Naive thymus-derived CD8-positive, alpha-beta T cell (primary cell): Measurements from ENCODE around the gene PYROXD2. TPM values are rescaled to one million over a fixed set of nuclear protein-coding genes. Genes with fewer than 3 reads are reported as not detected.
"Not testable (repeated sequence)": the region's sequence is repeated elsewhere in the genome, so short reads cannot be mapped to it uniquely, and the experiment has no call there.

Source experiments
- ATAC-seq, 2 donors: fragments of 150-1000 bp; cut with Tn5 transposase in 1 of 2; sonication (Bioruptor Pico), chemical (Tn5 transposase) in 1 of 2; 1 replicate in 1 of 2; 2 replicates in 1 of 2; pipeline ENCODE4 v1.10.0; 2021; ENCODE audit warnings: mild to moderate bottlenecking in 2 of 2, moderate library complexity in 2 of 2
- POLR2A ChIA-PET: fragments of 350-600 bp; sonication (Branson Sonifier 250); formaldehyde crosslinking; loops from one replicate; lab custom pipeline; 2021; ENCODE audit warnings: antibody characterized with exemption; lab: Charles Lee
- DNase-seq, 10 donors: peaks; one replicate each; pipeline versions ENCODE4 v3.0.0 to v3.0.0-alpha.2; 2020 to 2022
- H3K27ac Mint-ChIP-seq, 10 donors: one replicate each; pipeline ENCODE4 v1.8.0; 2020 to 2022; ENCODE audit warnings: mild to moderate bottlenecking in 10 of 10, mixed read lengths in 10 of 10, moderate library complexity in 4 of 10, inconsistent platforms in 1 of 10
- H3K27me3 Mint-ChIP-seq, 5 donors: one replicate each; pipeline ENCODE4 v1.8.0; 2021 to 2022; ENCODE audit warnings: mixed read lengths in 5 of 5
- H3K36me3 Mint-ChIP-seq, 3 donors: one replicate each; pipeline ENCODE4 v1.8.0; 2020 to 2022; ENCODE audit warnings: mixed read lengths in 3 of 3, mild to moderate bottlenecking in 2 of 3, inconsistent platforms in 1 of 3
- H3K4me1 Mint-ChIP-seq, 4 donors: one replicate each; pipeline ENCODE4 v1.8.0; 2021 to 2022; ENCODE audit warnings: mixed read lengths in 4 of 4
- H3K4me3 Mint-ChIP-seq, 10 donors: one replicate each; pipeline ENCODE4 v1.8.0; 2020 to 2022; ENCODE audit warnings: mild to moderate bottlenecking in 10 of 10, mixed read lengths in 10 of 10, moderate library complexity in 6 of 10, inconsistent platforms in 1 of 10
- H3K9me3 Mint-ChIP-seq, 9 donors: one replicate each; pipeline ENCODE4 v1.8.0; 2020 to 2022; ENCODE audit warnings: mixed read lengths in 9 of 9, mild to moderate bottlenecking in 3 of 9, inconsistent platforms in 1 of 9, moderate library complexity in 1 of 9
- polyA plus RNA-seq, 3 donors: library from polyadenylated mRNA; unstranded; fragments of 300-500 nt; fragmentation: Illumina TruSeq; gene quantifications; one replicate each; pipeline ENCODE4 v1.2.3, GENCODE V29; 2021
- total RNA-seq, 8 experiments: library from RNA in 2 of 8; stranded (reverse) in 2 of 8; gene quantifications; one replicate each; pipeline ENCODE4 v1.2.3 and lab custom pipeline; 2021 to 2026

Gene PYROXD2
- total and polyA plus RNA-seq, 5 experiments from 2014 or later = 3.8 to 20.3 (median 5.7) TPM

DNA sequence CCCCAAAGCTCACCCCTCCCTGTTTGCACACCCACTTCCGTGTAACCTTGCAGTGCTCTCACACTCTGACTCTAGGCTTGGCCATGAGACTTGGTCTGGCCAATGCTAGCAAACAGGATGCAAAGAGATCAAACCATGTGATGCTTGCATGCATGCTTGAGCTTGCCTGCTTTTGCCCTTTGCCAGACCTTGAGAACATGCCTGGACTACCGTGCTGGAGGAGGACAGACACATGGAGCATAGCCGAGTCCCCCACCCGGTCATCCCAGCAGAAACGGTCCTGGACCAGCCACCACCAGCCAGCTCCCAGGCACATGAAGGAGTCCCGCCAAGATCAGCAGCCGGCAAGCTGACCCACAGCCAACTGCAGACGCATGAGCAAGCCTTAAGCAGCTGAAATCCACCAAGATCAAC, 23.4 kb downstream of the PYROXD2 start:
- H3K4me1 Mint-ChIP-seq = peaks cover 25 to 39% (median 26%) of the 10 kb centered on the region in 4 donors
- no peaks in the 10 kb centered on the region for H3K9me3 Mint-ChIP-seq
- peak overlapping the region in 9 of 10 donors; percentile 42 to 81 (median 62) for H3K4me3 Mint-ChIP-seq
- H3K36me3 Mint-ChIP-seq = peaks cover 3 to 32% (median 13%) of the 10 kb centered on the region in 3 donors
- POLR2A ChIA-PET = no interaction called here
- H3K27me3 Mint-ChIP-seq = no peaks in the 10 kb centered on the region
- H3K27ac Mint-ChIP-seq = peak overlapping the region in 5 of 10 donors; percentile 38 to 77 (median 49)
- ATAC-seq (peak in 1 of 2 donors; percentile 29), DNase-seq (no peak)

DNA sequence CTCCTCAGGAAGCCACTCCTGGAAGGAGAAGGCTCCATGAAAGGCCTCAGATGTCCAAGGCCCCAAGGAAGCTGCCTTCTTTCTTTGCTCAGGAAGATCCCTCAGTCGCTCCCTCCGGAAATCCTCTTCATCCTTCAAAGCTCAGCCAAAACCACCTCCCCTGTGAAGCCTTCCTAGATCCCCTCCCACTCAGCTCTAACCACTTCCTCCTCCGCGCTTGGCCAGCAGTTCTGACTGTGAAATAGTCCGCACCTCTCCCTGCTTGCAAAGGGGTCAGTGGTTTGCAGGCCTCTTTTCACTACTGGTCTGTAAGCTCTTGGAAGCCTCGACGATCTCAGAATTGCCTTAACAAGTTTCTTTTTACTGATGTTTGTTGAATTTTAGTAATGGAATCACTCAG, 23.9 kb downstream of the PYROXD2 start:
- DNase-seq = no peak
- H3K27ac Mint-ChIP-seq = peak overlapping the region in 5 of 10 donors; percentile 11 to 77 (median 43)
- POLR2A ChIA-PET = no interaction called here
- H3K9me3 Mint-ChIP-seq = no peaks in the 10 kb centered on the region
- H3K4me1 Mint-ChIP-seq = peaks cover 24 to 39% (median 25%) of the 10 kb centered on the region in 4 donors
- H3K36me3 Mint-ChIP-seq = peaks cover 3 to 30% (median 10%) of the 10 kb centered on the region in 3 donors
- peak overlapping the region; percentile 27 to 81 (median 62) for H3K4me3 Mint-ChIP-seq
- H3K27me3 Mint-ChIP-seq = no peaks in the 10 kb centered on the region
- no peak for ATAC-seq

DNA sequence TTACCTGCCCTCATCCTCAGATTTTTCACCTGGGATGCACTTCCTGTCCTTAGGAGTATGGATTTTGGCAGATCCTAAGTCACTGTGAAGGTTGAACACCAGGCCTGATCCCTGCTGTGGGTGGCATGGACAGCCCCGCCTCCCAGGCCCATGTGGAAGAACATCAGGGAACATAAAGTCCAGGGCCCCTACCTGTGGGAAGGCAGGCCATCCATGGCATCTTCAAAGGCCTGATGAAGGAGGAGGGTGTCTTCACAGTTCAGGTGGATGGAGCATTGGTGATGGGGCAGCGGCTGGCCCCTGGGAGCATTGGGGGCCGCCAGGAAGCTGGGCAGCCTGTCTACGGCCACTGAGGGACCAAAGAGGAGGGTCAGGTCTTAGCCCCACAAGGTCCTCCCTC, 24.6 kb downstream of the PYROXD2 start:
- Mint-ChIP-seq H3K4me1 (peaks cover 24 to 39% (median 25%) of the 10 kb centered on the region in 4 donors), H3K27ac (no peak overlapping the region), H3K27me3 (no peaks in the 10 kb centered on the region), H3K36me3 (peaks cover 2 to 33% (median 15%) of the 10 kb centered on the region in 3 donors), H3K9me3 (no peaks in the 10 kb centered on the region), H3K4me3 (peak overlapping the region in 3 of 10 donors; percentile 57 to 73 (median 58))
- ATAC-seq (no peak), DNase-seq (no peak)
- POLR2A ChIA-PET = no interaction called here

DNA sequence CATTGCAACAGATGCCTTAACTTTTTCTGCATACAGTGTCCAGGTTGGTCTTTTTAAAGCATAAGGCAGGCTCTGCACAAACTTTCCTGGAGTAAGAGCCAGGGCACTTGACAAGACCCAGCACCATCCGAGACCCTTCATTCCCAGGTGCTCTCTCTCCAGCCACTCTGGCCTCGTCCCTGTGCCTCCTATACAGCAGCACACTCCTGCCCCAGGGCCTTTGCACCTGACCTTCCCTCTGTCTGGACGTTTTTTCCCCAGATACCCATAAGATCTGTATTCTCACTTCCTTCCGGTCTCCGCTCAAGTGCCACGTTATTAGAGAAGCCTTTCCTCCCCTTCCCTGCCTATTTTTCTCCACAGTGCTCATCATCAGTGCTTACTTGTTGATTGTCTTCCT, 25.6 kb downstream of the PYROXD2 start:
- no peak for DNase-seq
- Mint-ChIP-seq H3K27me3 (no peaks in the 10 kb centered on the region), H3K36me3 (peaks cover 0 to 31% (median 15%) of the 10 kb centered on the region in 3 donors), H3K27ac (peak overlapping the region in 2 of 10 donors; percentile 74 to 75), H3K9me3 (no peaks in the 10 kb centered on the region), H3K4me3 (no peak overlapping the region), H3K4me1 (peaks cover 24 to 39% (median 25%) of the 10 kb centered on the region in 4 donors)
- POLR2A ChIA-PET = no interaction called here
- no peak for ATAC-seq

DNA sequence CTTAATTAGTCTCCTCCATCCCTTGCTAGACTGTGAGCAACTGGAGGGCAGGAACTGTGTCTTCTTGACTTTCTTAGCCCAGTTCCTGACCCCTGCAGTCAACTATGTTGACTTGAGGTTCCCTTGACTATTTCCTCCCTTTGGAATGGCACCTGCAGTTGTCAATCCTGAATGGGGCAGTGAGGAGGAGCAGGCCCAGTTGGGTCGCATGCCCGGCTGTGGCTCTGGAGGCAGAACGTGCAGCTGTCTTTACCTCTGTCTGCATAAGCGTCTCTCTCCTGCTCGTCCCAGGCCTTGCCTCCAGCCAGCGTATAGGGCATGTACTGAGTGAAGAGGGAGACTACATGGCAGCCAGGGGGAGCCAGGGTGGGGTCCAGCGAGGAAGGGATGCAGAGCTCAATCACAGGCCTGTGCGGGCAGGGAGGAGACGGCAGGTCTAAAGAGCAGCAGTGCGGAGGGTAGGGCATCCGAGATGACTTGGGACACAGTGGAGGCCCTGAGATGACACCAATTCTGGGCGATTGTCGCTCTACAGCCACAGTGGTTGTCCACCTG, 26.8 kb downstream of the PYROXD2 start:
- Mint-ChIP-seq H3K4me1 (peaks cover 22 to 31% (median 25%) of the 10 kb centered on the region in 4 donors), H3K27ac (peak overlapping the region in 1 of 10 donors; percentile 41), H3K27me3 (no peaks in the 10 kb centered on the region), H3K9me3 (no peaks in the 10 kb centered on the region), H3K36me3 (peaks cover 0 to 33% (median 16%) of the 10 kb centered on the region in 3 donors), H3K4me3 (no peak overlapping the region)
- no peak for ATAC-seq
- DNase-seq = no peak
- POLR2A ChIA-PET = no interaction called here

DNA sequence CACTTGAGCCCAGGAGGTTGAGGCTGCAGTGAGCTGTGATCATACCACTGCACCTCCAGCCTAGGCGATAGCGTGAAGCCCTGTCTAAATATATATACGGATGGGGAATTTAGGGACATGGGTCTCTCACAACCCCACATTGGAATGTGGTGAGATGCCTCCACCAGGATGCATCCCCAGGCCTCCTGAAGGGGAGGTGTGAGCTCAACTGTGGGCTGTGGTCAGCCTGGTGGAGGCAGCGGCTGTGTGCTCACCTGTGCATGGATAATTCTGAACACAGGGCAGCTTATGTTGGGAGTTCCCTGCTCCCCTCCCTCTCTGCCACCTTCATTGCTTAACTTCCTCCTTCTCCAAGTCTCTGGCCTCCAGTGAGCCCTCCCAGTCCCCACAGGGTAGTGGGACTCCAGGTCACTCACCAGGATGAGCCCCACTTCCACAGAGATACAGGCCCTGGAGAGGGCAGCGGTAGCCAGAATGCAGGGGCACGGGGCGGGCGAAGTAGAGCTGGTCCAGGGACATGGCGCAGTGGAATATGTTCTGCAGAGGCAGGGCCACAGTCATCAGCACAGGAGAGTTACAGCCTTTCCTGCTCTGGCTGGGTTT, 30.4 kb downstream of the PYROXD2 start:
- ATAC-seq (no peak), DNase-seq (no peak)
- POLR2A ChIA-PET = no interaction called here
- Mint-ChIP-seq H3K4me1 (peaks cover 0 to 2% (median 0%) of the 10 kb centered on the region in 4 donors), H3K4me3 (no peak overlapping the region), H3K27me3 (no peaks in the 10 kb centered on the region), H3K27ac (no peak overlapping the region), H3K9me3 (no peaks in the 10 kb centered on the region), H3K36me3 (peaks cover 0 to 48% (median 29%) of the 10 kb centered on the region in 3 donors)

DNA sequence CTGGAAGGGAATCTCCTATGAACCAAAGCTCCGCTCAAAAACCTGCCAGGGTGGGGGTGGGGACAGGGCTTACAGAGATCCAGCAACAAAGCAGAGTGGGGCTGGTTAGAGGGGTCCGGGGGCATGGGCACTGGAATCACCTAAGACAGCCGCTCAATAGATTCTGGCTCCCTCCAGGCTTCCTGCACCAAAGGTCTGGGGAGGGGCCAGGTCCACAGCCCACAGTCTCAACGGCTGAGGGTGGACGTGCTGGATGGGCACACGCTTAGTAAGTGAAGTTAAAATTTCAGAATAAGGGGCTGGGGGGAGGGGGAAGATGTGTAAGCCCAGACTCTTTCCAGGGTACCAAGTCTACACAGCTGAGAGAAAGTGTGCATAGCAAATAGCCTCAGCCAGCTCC, 31.1 kb downstream of the PYROXD2 start:
- Mint-ChIP-seq H3K9me3 (no peaks in the 10 kb centered on the region), H3K36me3 (peaks cover 0 to 48% (median 29%) of the 10 kb centered on the region in 3 donors), H3K27me3 (no peaks in the 10 kb centered on the region), H3K4me1 (peaks cover 0 to 2% (median 0%) of the 10 kb centered on the region in 4 donors), H3K4me3 (no peak overlapping the region), H3K27ac (no peak overlapping the region)
- ATAC-seq = no peak
- DNase-seq = no peak
- POLR2A ChIA-PET = no interaction called here

DNA sequence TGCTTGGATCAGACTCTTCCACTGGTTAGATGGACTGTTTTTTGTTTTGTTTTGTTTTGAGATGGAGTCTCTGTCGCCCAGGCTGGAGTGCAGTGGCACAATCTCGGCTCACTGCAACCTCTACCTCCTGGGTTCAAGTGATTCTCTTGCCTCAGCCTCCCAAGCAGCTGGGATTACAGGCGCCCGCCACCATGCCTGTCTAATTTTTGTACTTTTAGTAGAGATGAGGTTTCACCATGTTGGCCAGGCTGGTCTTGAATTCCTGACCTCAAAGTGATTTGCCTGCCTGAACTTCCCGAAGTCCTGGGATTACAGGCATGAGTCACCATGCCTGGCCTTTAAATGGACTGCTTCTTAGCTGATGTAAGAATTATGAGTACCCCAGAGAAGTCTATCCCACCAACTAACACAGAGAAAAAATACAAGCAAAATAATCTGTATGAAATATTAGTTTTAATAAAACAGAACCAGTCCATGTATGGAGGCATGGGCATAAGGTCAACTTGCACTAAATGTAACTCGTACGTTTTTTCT, 31.8 kb downstream of the PYROXD2 start:
- H3K4me3 Mint-ChIP-seq, H3K9me3 Mint-ChIP-seq, H3K4me1 Mint-ChIP-seq, H3K27me3 Mint-ChIP-seq, H3K27ac Mint-ChIP-seq, ATAC-seq, DNase-seq, POLR2A ChIA-PET: not testable (repeated sequence)
- H3K36me3 Mint-ChIP-seq = peaks cover 0 to 48% (median 29%) of the 10 kb centered on the region in 3 donors

DNA sequence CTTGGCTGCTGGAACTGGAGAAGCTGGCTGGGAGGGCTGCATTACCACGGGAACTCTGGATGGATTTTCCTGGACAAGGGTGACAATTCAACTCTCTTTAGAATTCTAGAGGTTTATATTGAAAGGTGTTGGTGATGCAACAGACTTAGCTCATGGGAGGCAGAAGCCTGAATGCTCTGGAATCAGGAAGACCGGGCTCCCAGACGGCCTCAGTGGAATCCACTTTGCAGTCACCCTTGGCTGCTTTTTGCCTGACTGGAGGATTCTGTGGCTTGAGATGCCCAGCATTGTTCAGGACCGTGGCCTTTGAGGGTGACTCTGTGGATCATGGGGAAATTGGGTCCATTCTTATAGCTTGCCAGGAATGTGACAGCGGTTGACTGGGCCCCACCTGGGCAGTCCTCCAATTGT, 32.3 kb downstream of the PYROXD2 start:
- peaks cover 0 to 2% (median 0%) of the 10 kb centered on the region in 4 donors for H3K4me1 Mint-ChIP-seq
- ATAC-seq (no peak), DNase-seq (no peak)
- peaks cover 0 to 46% (median 32%) of the 10 kb centered on the region in 3 donors for H3K36me3 Mint-ChIP-seq
- no peak overlapping the region for H3K4me3 Mint-ChIP-seq
- no peak overlapping the region for H3K27ac Mint-ChIP-seq
- no peaks in the 10 kb centered on the region for H3K27me3 Mint-ChIP-seq
- peaks cover 0 to 4% (median 0%) of the 10 kb centered on the region in 9 donors for H3K9me3 Mint-ChIP-seq
- POLR2A ChIA-PET = no interaction called here

DNA sequence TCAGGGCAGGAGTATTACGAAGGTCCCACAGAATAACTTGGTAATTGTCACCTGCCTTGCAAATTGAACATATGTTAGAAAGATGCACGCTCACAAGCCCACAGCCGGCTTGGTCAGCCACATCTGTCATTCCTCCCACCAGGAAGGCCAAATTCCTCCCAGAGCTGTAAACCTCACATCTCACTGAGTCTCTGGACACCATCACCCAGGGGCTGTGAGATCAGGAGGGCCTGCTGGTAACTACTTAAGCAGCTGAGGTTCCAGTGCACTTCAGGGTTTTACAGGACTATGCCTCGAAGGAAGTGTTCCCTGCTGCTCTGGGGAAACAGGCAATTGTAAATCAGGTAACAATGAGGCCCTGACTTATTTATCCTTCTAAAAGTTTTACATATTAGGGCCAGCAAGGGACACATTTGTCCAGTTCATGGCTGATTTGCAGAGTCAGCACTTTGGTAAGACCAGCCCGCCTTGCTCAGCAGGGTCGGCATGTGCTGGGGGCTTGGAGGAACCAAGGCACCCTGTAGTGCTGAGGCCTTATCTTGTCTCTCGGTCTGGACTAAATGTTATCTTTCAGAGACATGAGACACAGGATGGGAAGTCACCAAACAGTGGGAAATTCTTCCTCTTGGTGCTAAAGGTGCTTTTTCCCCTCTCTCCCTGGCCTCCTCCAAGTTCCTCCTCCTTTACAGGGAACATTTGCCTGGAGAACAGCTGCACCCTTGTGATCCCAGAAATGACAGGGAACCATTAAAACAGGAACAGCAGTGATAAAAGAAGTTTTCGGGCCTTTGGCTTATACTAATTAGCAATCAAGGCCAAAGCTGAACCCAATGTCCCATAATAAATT, 34.3 kb downstream of the PYROXD2 start:
- Mint-ChIP-seq H3K4me1 (peaks cover 0 to 2% (median 0%) of the 10 kb centered on the region in 4 donors), H3K4me3 (no peak overlapping the region), H3K36me3 (peaks cover 0 to 39% (median 33%) of the 10 kb centered on the region in 3 donors), H3K27me3 (peaks cover 0 to under 1% (median 0%) of the 10 kb centered on the region in 5 donors), H3K9me3 (peaks cover 0 to 4% (median 0%) of the 10 kb centered on the region in 9 donors), H3K27ac (no peak overlapping the region)
- POLR2A ChIA-PET = no interaction called here
- DNase-seq (no peak), ATAC-seq (no peak)

DNA sequence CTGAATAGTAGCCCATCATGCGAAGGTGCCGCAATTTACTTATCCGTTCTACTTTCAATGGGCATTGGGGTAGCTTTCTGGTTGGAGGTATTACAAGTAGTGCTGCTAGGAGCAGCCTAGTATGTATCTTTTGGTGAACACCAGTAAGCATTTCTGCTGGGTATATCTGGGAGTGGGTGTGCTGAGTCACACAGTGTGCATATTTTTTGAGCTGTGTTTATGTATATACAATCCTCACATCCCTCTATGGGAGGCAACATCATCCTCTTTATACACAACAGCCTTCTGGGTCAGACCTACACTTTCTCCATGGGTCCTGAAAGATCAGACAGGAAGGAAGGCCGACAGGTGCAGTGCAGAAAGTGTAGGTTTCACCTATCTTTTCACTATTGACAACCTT, 36.3 kb downstream of the PYROXD2 start:
- no peak overlapping the region for H3K4me3 Mint-ChIP-seq
- peaks cover 0 to 14% (median 0%) of the 10 kb centered on the region in 5 donors for H3K27me3 Mint-ChIP-seq
- no peak for DNase-seq
- POLR2A ChIA-PET = no interaction called here
- peaks cover 0 to 27% (median 25%) of the 10 kb centered on the region in 3 donors for H3K36me3 Mint-ChIP-seq
- ATAC-seq = no peak
- H3K4me1 Mint-ChIP-seq = peaks cover 0 to 2% (median 0%) of the 10 kb centered on the region in 4 donors
- no peak overlapping the region for H3K27ac Mint-ChIP-seq
- H3K9me3 Mint-ChIP-seq = peaks cover 0 to 4% (median 0%) of the 10 kb centered on the region in 9 donors

DNA sequence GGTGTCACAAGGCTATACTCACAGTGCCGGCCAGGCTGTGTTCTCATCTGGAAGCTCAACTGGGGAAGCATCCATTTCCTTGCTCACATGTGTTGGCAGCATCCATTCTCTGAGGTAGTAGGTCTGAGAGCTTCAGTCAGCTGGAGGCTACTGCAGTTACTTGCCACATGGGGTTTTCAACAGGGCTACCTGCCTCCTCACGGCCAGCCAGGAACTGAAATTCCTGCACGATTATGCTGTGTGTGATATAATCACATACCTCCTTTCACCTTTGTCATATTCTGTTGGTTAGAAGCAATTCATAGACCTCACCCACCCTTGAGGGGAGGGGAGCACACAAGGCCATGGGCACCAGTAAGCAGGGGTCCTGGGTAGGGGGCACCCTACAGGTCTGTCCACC, 37.4 kb downstream of the PYROXD2 start:
- ATAC-seq = no peak
- peaks cover 0 to 17% (median 14%) of the 10 kb centered on the region in 3 donors for H3K36me3 Mint-ChIP-seq
- H3K4me1 Mint-ChIP-seq = peaks cover 0 to 2% (median 0%) of the 10 kb centered on the region in 4 donors
- H3K4me3 Mint-ChIP-seq = no peak overlapping the region
- peaks cover 0 to 14% (median 0%) of the 10 kb centered on the region in 5 donors for H3K27me3 Mint-ChIP-seq
- POLR2A ChIA-PET = no interaction called here
- peak overlapping the region in 1 of 10 donors; percentile 18 for H3K27ac Mint-ChIP-seq
- H3K9me3 Mint-ChIP-seq = peaks cover 0 to 4% (median 0%) of the 10 kb centered on the region in 9 donors
- no peak for DNase-seq
